ENCODE results near the gene BAIAP2. TPM values are rescaled to one million over a fixed set of nuclear protein-coding genes. Genes with fewer than 3 reads are reported as not detected.

The BAIAP2 gene
- total and polyA plus RNA-seq, 4 experiments from 2014 or later: 2.1 to 7.2 (median 5.5) TPM

GRCh38 chr17:81065500-81065899, 30.5 kb downstream of the BAIAP2 start:
- H3K9me3 ChIP-seq (ENCODE audit: control insufficient read depth in 1 of 2, low read length in 2 of 2): no peaks in the 10 kb centered on the region
- no peak overlapping the region for H3K27ac ChIP-seq (ENCODE audit: low read depth, low read length)
- H3K36me3 Mint-ChIP-seq: no peaks in the 10 kb centered on the region
- H3K27ac Mint-ChIP-seq: no peak overlapping the region
- H3K4me3 ChIP-seq (ENCODE audit: low read length in 2 of 2): no peak overlapping the region
- intact Hi-C loops (cut with micrococcal nuclease): no loop called here
- no peak overlapping the region for H3K4me3 Mint-ChIP-seq
- no peaks in the 10 kb centered on the region for H3K27me3 ChIP-seq (ENCODE audit: insufficient read depth, low read length)
- H3K4me1 Mint-ChIP-seq: peaks cover 0 to 1% (median 0%) of the 10 kb centered on the region in 4 donors
- H3K27me3 Mint-ChIP-seq: no peaks in the 10 kb centered on the region
- H3K36me3 ChIP-seq (ENCODE audit: insufficient read depth, low read length): no peaks in the 10 kb centered on the region
- no peak for DNase-seq
- ChIA-PET POLR2A (ENCODE audit: partially characterized antibody) (no interaction called here), CTCF (ENCODE audit: partially characterized antibody) (no interaction called here)
- no peaks in the 10 kb centered on the region for H3K4me1 ChIP-seq (ENCODE audit: insufficient read depth, low read length)
- H3K9me3 Mint-ChIP-seq: no peaks in the 10 kb centered on the region

- POLR2A ChIA-PET (ENCODE audit: partially characterized antibody): no interaction called here
- no peaks in the 10 kb centered on the region for H3K36me3 ChIP-seq (ENCODE audit: insufficient read depth, low read length)
- Mint-ChIP-seq H3K4me3 (no peak overlapping the region), H3K36me3 (no peaks in the 10 kb centered on the region), H3K9me3 (no peaks in the 10 kb centered on the region), H3K4me1 (peaks cover 0 to 1% (median 0%) of the 10 kb centered on the region in 4 donors), H3K27me3 (no peaks in the 10 kb centered on the region), H3K27ac (no peak overlapping the region)
- H3K27me3 ChIP-seq (ENCODE audit: insufficient read depth, low read length): no peaks in the 10 kb centered on the region
- no peak for DNase-seq
- H3K27ac ChIP-seq (ENCODE audit: low read depth, low read length): no peak overlapping the region
- H3K9me3 ChIP-seq (ENCODE audit: control insufficient read depth in 1 of 2, low read length in 2 of 2): no peaks in the 10 kb centered on the region
- H3K4me1 ChIP-seq (ENCODE audit: insufficient read depth, low read length): no peaks in the 10 kb centered on the region
- no peak overlapping the region for H3K4me3 ChIP-seq (ENCODE audit: low read length in 2 of 2)
- CTCF ChIA-PET (ENCODE audit: partially characterized antibody): no interaction called here
- intact Hi-C loops (cut with micrococcal nuclease): no loop called here
Observed at GRCh38 chr17:81066072-81066471, 31.1 kb downstream of the BAIAP2 start.

- DNase-seq: no peak
- CTCF ChIA-PET (ENCODE audit: partially characterized antibody): no interaction called here
- Histone ChIP-seq H3K27me3 (ENCODE audit: insufficient read depth, low read length) (no peaks in the 10 kb centered on the region), H3K4me1 (ENCODE audit: insufficient read depth, low read length) (no peaks in the 10 kb centered on the region), H3K27ac (ENCODE audit: low read depth, low read length) (no peak overlapping the region), H3K36me3 (ENCODE audit: insufficient read depth, low read length) (no peaks in the 10 kb centered on the region), H3K4me3 (ENCODE audit: low read length in 2 of 2) (no peak overlapping the region), H3K9me3 (ENCODE audit: control insufficient read depth in 1 of 2, low read length in 2 of 2) (no peaks in the 10 kb centered on the region)
- POLR2A ChIA-PET (ENCODE audit: partially characterized antibody): no interaction called here
- H3K9me3 Mint-ChIP-seq: no peaks in the 10 kb centered on the region
- intact Hi-C loops (cut with micrococcal nuclease): no loop called here
- H3K36me3 Mint-ChIP-seq: no peaks in the 10 kb centered on the region
- H3K4me3 Mint-ChIP-seq: no peak overlapping the region
- H3K27ac Mint-ChIP-seq: no peak overlapping the region
- peaks cover 0 to 1% (median 0%) of the 10 kb centered on the region in 4 donors for H3K4me1 Mint-ChIP-seq
- H3K27me3 Mint-ChIP-seq: no peaks in the 10 kb centered on the region
Observed at GRCh38 chr17:81066771-81067315, 31.9 kb downstream of the BAIAP2 start.

- H3K4me3 ChIP-seq (ENCODE audit: low read length in 2 of 2): no peak overlapping the region
- POLR2A ChIA-PET (ENCODE audit: partially characterized antibody): no interaction called here
- CTCF ChIA-PET (ENCODE audit: partially characterized antibody): no interaction called here
- H3K27ac ChIP-seq (ENCODE audit: low read depth, low read length): no peak overlapping the region
- Mint-ChIP-seq H3K9me3 (no peaks in the 10 kb centered on the region), H3K27me3 (no peaks in the 10 kb centered on the region), H3K27ac (no peak overlapping the region), H3K4me3 (no peak overlapping the region), H3K36me3 (no peaks in the 10 kb centered on the region), H3K4me1 (peaks cover 0 to 1% (median 0%) of the 10 kb centered on the region in 4 donors)
- H3K4me1 ChIP-seq (ENCODE audit: insufficient read depth, low read length): no peaks in the 10 kb centered on the region
- H3K36me3 ChIP-seq (ENCODE audit: insufficient read depth, low read length): no peaks in the 10 kb centered on the region
- intact Hi-C loops (cut with micrococcal nuclease): no loop called here
- no peak for DNase-seq
- H3K9me3 ChIP-seq (ENCODE audit: control insufficient read depth in 1 of 2, low read length in 2 of 2): no peaks in the 10 kb centered on the region
- H3K27me3 ChIP-seq (ENCODE audit: insufficient read depth, low read length): no peaks in the 10 kb centered on the region
Observed at GRCh38 chr17:81067391-81067811, 32.5 kb downstream of the BAIAP2 start.

GRCh38 chr17:81068411-81069134, 33.6 kb downstream of the BAIAP2 start:
- H3K27ac ChIP-seq (ENCODE audit: low read depth, low read length): no peak overlapping the region
- no peak overlapping the region for H3K4me3 Mint-ChIP-seq
- no peaks in the 10 kb centered on the region for H3K36me3 ChIP-seq (ENCODE audit: insufficient read depth, low read length)
- ChIA-PET POLR2A (ENCODE audit: partially characterized antibody) (no interaction called here), CTCF (ENCODE audit: partially characterized antibody) (no interaction called here)
- H3K9me3 Mint-ChIP-seq: no peaks in the 10 kb centered on the region
- no peaks in the 10 kb centered on the region for H3K9me3 ChIP-seq (ENCODE audit: control insufficient read depth in 1 of 2, low read length in 2 of 2)
- intact Hi-C loops (cut with micrococcal nuclease): no loop called here
- DNase-seq: no peak
- H3K27me3 Mint-ChIP-seq: no peaks in the 10 kb centered on the region
- H3K4me3 ChIP-seq (ENCODE audit: low read length in 2 of 2): no peak overlapping the region
- H3K27ac Mint-ChIP-seq: no peak overlapping the region
- peaks cover 0 to 1% (median 0%) of the 10 kb centered on the region in 4 donors for H3K4me1 Mint-ChIP-seq
- no peaks in the 10 kb centered on the region for H3K4me1 ChIP-seq (ENCODE audit: insufficient read depth, low read length)
- no peaks in the 10 kb centered on the region for H3K36me3 Mint-ChIP-seq
- H3K27me3 ChIP-seq (ENCODE audit: insufficient read depth, low read length): no peaks in the 10 kb centered on the region

GRCh38 chr17:81069135-81069645, 34.2 kb downstream of the BAIAP2 start:
- H3K36me3 Mint-ChIP-seq: no peaks in the 10 kb centered on the region
- CTCF ChIA-PET (ENCODE audit: partially characterized antibody): no interaction called here

GRCh38 chr17:81070541-81071246, 35.7 kb downstream of the BAIAP2 start:
- no peaks in the 10 kb centered on the region for H3K4me1 Mint-ChIP-seq
- DNase-seq: no peak
- Histone ChIP-seq H3K27me3 (ENCODE audit: insufficient read depth, low read length) (no peaks in the 10 kb centered on the region), H3K4me1 (ENCODE audit: insufficient read depth, low read length) (no peaks in the 10 kb centered on the region), H3K27ac (ENCODE audit: low read depth, low read length) (no peak overlapping the region), H3K9me3 (ENCODE audit: control insufficient read depth in 1 of 2, low read length in 2 of 2) (no peaks in the 10 kb centered on the region), H3K36me3 (ENCODE audit: insufficient read depth, low read length) (no peaks in the 10 kb centered on the region), H3K4me3 (ENCODE audit: low read length in 2 of 2) (no peak overlapping the region)
- ChIA-PET POLR2A (ENCODE audit: partially characterized antibody) (no interaction called here), CTCF (ENCODE audit: partially characterized antibody) (no interaction called here)
- H3K27ac Mint-ChIP-seq: no peak overlapping the region
- no peaks in the 10 kb centered on the region for H3K36me3 Mint-ChIP-seq
- intact Hi-C loops (cut with micrococcal nuclease): no loop called here
- no peaks in the 10 kb centered on the region for H3K9me3 Mint-ChIP-seq
- H3K4me3 Mint-ChIP-seq: peak overlapping the region in 1 of 8 donors; percentile 28
- no peaks in the 10 kb centered on the region for H3K27me3 Mint-ChIP-seq

More at GRCh38 chr17:81069135-81069645, 34.2 kb downstream of the BAIAP2 start:
- Mint-ChIP-seq H3K27me3 (no peaks in the 10 kb centered on the region), H3K4me3 (no peak overlapping the region), H3K9me3 (no peaks in the 10 kb centered on the region), H3K4me1 (no peaks in the 10 kb centered on the region), H3K27ac (no peak overlapping the region)
- no peak for DNase-seq
- Histone ChIP-seq H3K27ac (ENCODE audit: low read depth, low read length) (no peak overlapping the region), H3K4me3 (ENCODE audit: low read length in 2 of 2) (no peak overlapping the region), H3K4me1 (ENCODE audit: insufficient read depth, low read length) (no peaks in the 10 kb centered on the region), H3K27me3 (ENCODE audit: insufficient read depth, low read length) (no peaks in the 10 kb centered on the region), H3K36me3 (ENCODE audit: insufficient read depth, low read length) (no peaks in the 10 kb centered on the region), H3K9me3 (ENCODE audit: control insufficient read depth in 1 of 2, low read length in 2 of 2) (no peaks in the 10 kb centered on the region)
- POLR2A ChIA-PET (ENCODE audit: partially characterized antibody): no interaction called here
- intact Hi-C loops (cut with micrococcal nuclease): no loop called here

Data from CD4-positive, alpha-beta memory T cell (primary cell).